Mucosa of descending colon (tissue), 3 donors: Measurements from ENCODE around the gene ASCL5. TPM values are rescaled to one million over a fixed set of nuclear protein-coding genes. Genes with fewer than 3 reads are reported as not detected.

Source experiments
- ATAC-seq: fragments of 200-7000 bp; cut with Tn5 transposase; one replicate; pipeline ENCODE4 v1.9.1; 2020; ENCODE audit warnings: mild to moderate bottlenecking, moderate library complexity
- DNase-seq, 3 donors: peaks; one replicate each; pipeline ENCODE4 v3.0.0-alpha.2; 2020
- H3K36me3 ChIP-seq: fragments of 200-600 bp; one replicate; pipeline ENCODE4 v1.8.0; 2021; ENCODE audit warnings: low read depth, mild to moderate bottlenecking
- H3K4me1 ChIP-seq: fragments of 200-600 bp; one replicate; pipeline ENCODE4 v1.8.0; 2021; ENCODE audit warnings: low read depth, mild to moderate bottlenecking
- H3K4me3 ChIP-seq: fragments of 200-600 bp; one replicate; pipeline ENCODE4 v1.8.0; 2021; ENCODE audit warnings: mild to moderate bottlenecking
- H3K9me3 ChIP-seq: fragments of 200-600 bp; one replicate; pipeline ENCODE4 v1.8.0; 2021; ENCODE audit warnings: mild to moderate bottlenecking
- CTCF ChIP-seq: fragments of 200-600 bp; IDR thresholded peaks from one replicate; pipeline ENCODE4 v1.8.0; 2022; ENCODE audit warnings: antibody characterized with exemption, mild to moderate bottlenecking
- intact Hi-C, 2 donors: fragments of 100-400 bp; cut with DNase I in 1 of 2; cut with micrococcal nuclease in 1 of 2; formaldehyde crosslinking; loops; one replicate each; pipeline versions ENCODE4 v1.11.0 to v1.11.1; 2022; cut with DNase I, micrococcal nuclease
- total RNA-seq, 3 donors: library from RNA; stranded (reverse); fragmentation: NEBNext Ultra II Directional in 2 of 3; extraction: Animal tissue kit (Norgen Biotek cat#: 25700) in 2 of 3; gene quantifications; one replicate each; pipeline versions ENCODE4 v1.2.1 to v1.2.4, GENCODE V29; 2021 to 2023
- donor health status: DM: no; HTN: no; CAD: no; lungs with moderate emphysema.
- donor health status: DM: no; HTN: no; CAD: no.
- donor health status: DM: no; HTN: yes; CAD: no.

Gene ASCL5
- total RNA-seq, 3 donors from 2014 or later: not detected

DNA sequence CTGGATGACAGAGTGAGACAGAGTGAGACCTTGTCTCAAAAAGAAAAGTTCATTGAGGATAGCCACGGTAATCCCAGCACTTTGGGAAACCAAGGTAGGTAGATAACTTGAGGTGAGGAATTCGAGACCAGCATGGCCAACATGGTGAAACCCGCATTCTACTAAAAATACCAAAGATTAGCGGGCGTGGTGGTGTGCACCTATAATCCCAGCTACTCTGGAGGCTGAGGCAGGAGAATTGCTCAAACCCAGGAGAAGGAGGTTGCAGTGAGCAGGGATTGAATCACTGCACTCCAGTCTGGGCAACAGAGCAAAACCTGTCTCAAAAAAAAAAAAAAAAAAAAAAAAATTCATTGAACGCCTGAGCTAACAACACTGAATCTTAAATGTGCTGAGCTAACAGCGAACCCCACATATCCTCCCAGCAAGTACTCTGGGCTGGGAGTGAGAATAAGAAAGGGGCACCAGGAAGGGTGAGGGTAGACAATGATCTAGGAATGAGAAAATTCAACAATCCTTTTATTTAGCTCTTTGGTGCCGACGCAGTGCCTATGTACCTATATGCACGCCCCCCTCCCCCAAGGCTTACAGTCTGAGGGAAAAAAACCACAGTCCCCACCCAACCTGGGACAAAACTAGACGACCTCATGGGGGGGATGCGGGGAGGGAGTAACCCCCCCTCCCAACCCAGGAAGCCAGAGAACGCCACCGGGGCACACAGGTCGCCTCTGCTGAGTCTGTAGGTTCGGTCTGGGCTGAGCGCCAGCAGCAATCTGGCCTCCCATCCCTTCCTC, 13.3 kb downstream of the ASCL5 start:
- no peak for TF ChIP-seq CTCF
- Histone ChIP-seq H3K4me3 (no peak overlapping the region), H3K4me1 (peaks cover 8% of the 10 kb centered on the region), H3K36me3 (no peaks in the 10 kb centered on the region), H3K9me3 (no peaks in the 10 kb centered on the region)
- intact Hi-C loops: loop anchor here in 1 of 2 donors (5.0 kb wide), 1 partner anchor 141 kb away; no protein-coding TSS in a partner anchor
- ATAC-seq (no peak), DNase-seq (no peak)

DNA sequence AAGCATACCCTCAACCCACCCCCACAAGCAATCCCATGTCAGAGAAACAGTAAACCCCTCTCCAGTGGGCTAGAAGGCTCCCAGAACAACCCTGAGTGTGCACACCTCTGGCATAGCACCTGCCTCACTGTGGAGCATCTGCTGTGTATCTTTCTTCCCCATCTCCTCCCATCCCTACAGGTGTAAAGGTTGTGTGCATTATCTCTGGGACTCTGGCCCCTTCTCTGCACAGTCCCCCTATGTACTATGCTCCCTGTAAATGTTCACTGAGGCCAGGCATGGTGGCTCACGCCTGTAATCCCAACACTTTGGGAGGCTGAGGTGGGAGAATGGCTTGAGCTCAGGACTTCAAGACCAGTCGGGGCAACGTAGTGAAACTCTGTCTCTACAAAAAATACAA, 14.1 kb downstream of the ASCL5 start:
- TF ChIP-seq CTCF: no peak
- no peak for DNase-seq
- Histone ChIP-seq H3K36me3 (no peaks in the 10 kb centered on the region), H3K4me1 (peaks cover 8% of the 10 kb centered on the region), H3K9me3 (no peaks in the 10 kb centered on the region), H3K4me3 (no peak overlapping the region)
- intact Hi-C loops: loop anchor here in 1 of 2 donors (5.0 kb wide), 1 partner anchor 141 kb away; no protein-coding TSS in a partner anchor
- no peak for ATAC-seq

DNA sequence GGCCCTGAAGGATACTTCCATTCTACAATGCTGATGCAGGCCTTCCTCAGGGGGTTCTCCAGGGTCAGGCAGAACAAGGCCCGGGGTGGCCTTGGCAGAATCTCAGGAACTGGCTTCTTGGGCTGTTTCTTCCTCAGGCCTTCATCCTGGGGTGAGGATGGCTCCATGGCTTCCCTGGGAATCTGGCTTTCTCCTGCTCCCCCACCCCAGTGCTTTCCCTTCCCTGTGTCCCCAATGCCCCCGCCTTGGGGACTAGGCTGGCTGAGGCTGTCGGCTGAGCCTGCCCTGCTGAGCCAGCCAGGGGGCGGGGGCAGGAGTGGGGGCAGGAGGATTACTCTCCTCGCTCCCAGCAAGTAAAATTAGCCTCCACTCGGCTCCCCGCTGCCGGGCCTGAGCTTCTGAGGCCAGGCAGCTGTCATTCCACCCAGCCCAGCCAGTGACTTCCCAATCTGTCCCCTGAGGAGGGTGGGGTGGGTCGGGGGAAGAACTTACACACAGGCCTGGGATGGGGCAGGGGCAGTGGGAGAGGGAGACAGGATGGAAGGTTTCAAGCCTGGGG, 14.7 kb downstream of the ASCL5 start, which contains the start of gene CACNA1S:
Gene CACNA1S (minus strand): TSS at position 254 of the 559 bp plus-strand sequence. CDS start 87 bp downstream, at position 167.
- H3K9me3 ChIP-seq: no peaks in the 10 kb centered on the region
- no peak for ATAC-seq

DNA sequence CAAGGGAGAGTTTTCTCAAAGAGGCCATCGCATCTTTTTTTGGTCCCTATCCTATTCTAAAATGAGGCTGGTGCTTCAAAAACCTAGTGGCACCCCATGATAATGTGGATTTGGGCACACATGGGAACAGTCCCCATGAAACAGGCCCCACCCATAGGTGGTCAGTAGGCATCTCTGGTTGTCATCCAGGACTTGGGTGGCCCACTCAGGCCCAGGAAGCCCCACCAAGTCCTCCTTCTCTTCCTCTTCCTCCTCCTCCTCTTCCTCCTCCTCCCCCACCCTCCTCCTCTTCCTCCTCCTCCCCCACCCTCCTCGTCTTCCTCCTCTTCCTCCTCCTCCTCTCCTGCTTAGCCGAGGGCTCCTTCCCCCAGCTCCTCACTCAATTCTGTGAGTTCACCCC, 15.3 kb downstream of the ASCL5 start:
- H3K4me1 ChIP-seq: peaks cover 8% of the 10 kb centered on the region
- H3K36me3 ChIP-seq: no peaks in the 10 kb centered on the region
- no peak overlapping the region for H3K4me3 ChIP-seq
- no peak for DNase-seq
- intact Hi-C loops: loop anchor here in 1 of 2 donors (5.0 kb wide), 1 partner anchor 139 kb away; no protein-coding TSS in a partner anchor
- no peak for TF ChIP-seq CTCF
- ATAC-seq: no peak
- no peaks in the 10 kb centered on the region for H3K9me3 ChIP-seq

More for the DNA sequence above, 14.7 kb downstream of the ASCL5 start, which contains the start of gene CACNA1S:
- H3K36me3 ChIP-seq: no peaks in the 10 kb centered on the region
- intact Hi-C loops: loop anchor here in 1 of 2 donors (5.0 kb wide), 1 partner anchor 140 kb away; no protein-coding TSS in a partner anchor
- TF ChIP-seq CTCF: no peak
- H3K4me3 ChIP-seq: no peak within 1 kb of the TSS
- no peak for DNase-seq
- peaks cover 8% of the 10 kb centered on the region for H3K4me1 ChIP-seq

GRCh38 chr1:201111156-201111555, 15.8 kb downstream of the ASCL5 start:
- ATAC-seq (no peak), DNase-seq (no peak)
- peaks cover 8% of the 10 kb centered on the region for H3K4me1 ChIP-seq
- H3K4me3 ChIP-seq: no peak overlapping the region
- H3K36me3 ChIP-seq: no peaks in the 10 kb centered on the region
- intact Hi-C loops: loop anchor here in 1 of 2 donors (5.0 kb wide), 1 partner anchor 139 kb away; no protein-coding TSS in a partner anchor
- TF ChIP-seq CTCF: no peak
- H3K9me3 ChIP-seq: no peaks in the 10 kb centered on the region
